Neural cell (in vitro differentiated cells): ENCODE results near the gene SLC28A1. TPM values are rescaled to one million over a fixed set of nuclear protein-coding genes. Genes with fewer than 3 reads are reported as not detected.

Experiments
- H2AFZ ChIP-seq: fragments of 200-600, 300-800 bp; sonication (generic), shearing (Covaris generic); 2 replicates; pipeline ENCODE4 v1.6.0; 2014; ENCODE audit warnings: low read depth, mild to moderate bottlenecking, antibody characterized with exemption, low read length, moderate library complexity
- H3F3A ChIP-seq: fragments of 200-600 bp; shearing (Covaris generic); 2 replicates; pipeline ENCODE4 v1.6.1; 2016; ENCODE audit warnings: mild to moderate bottlenecking, moderate library complexity, mixed read lengths, antibody characterized with exemption, low read length; ENCODE audit not compliant: insufficient read depth, poor library complexity, severe bottlenecking
- H3K27ac ChIP-seq: fragments of 200-600, 300-800 bp; sonication (generic), shearing (Covaris generic); 2 replicates; pipeline ENCODE4 v1.5.1; 2014; ENCODE audit warnings: mild to moderate bottlenecking, low read length, moderate library complexity
- H3K27me3 ChIP-seq: fragments of 300-800, 200-600 bp; sonication (generic), shearing (Covaris generic); 2 replicates; pipeline ENCODE4 v1.6.0; 2014; ENCODE audit warnings: mild to moderate bottlenecking, low read depth, low read length, moderate library complexity; ENCODE audit not compliant: insufficient read depth
- H3K36me3 ChIP-seq: fragments of 300-800, 200-600 bp; sonication (generic), shearing (Covaris generic); 2 replicates; pipeline ENCODE4 v1.5.1; 2014; ENCODE audit warnings: mild to moderate bottlenecking, antibody characterized with exemption, low read length, moderate library complexity; ENCODE audit not compliant: insufficient read depth
- H3K4me2 ChIP-seq: fragments of 300-800, 200-600 bp; sonication (generic), shearing (Covaris generic); 2 replicates; pipeline ENCODE4 v1.6.0; 2014; ENCODE audit warnings: mild to moderate bottlenecking, low read length
- H3K4me3 ChIP-seq: fragments of 300-800, 200-600 bp; sonication (generic), shearing (Covaris generic); 2 replicates; pipeline ENCODE4 v1.5.1; 2014; ENCODE audit warnings: mild to moderate bottlenecking, low read length, moderate library complexity
- H3K79me2 ChIP-seq: fragments of 200-600 bp; shearing (Covaris generic); replicated peaks from 2 replicates; pipeline ENCODE4 v1.6.0; 2014; ENCODE audit warnings: mild to moderate bottlenecking, low read length, moderate library complexity; ENCODE audit not compliant: insufficient read depth
- H3K9ac ChIP-seq: fragments of 300-800, 200-600 bp; sonication (generic), shearing (Covaris generic); 2 replicates; pipeline ENCODE4 v1.6.1; 2016; ENCODE audit warnings: mild to moderate bottlenecking, low read length, mixed read lengths
- H3K9me2 ChIP-seq: fragments of 200-600 bp; shearing (Covaris generic); 2 replicates; pipeline ENCODE4 v1.6.1; 2016; ENCODE audit warnings: mild to moderate bottlenecking, low read length, mixed read lengths; ENCODE audit not compliant: insufficient read depth
- H3K9me3 ChIP-seq: fragments of 200-600, 300-800 bp; sonication (generic), shearing (Covaris generic); 2 replicates; pipeline ENCODE4 v1.6.1; 2016; ENCODE audit warnings: mild to moderate bottlenecking, mixed run types, low read length, moderate library complexity, mixed read lengths
- H4K20me1 ChIP-seq: fragments of 200-600 bp; shearing (Covaris generic); 2 replicates; pipeline ENCODE4 v1.6.1; 2016; ENCODE audit warnings: mild to moderate bottlenecking, mixed run types; ENCODE audit not compliant: insufficient read depth
- CTCF ChIP-seq: fragments of 450-650 bp; IDR thresholded peaks from 2 replicates; pipeline ENCODE4 v1.5.1; 2014; ENCODE audit warnings: antibody characterized with exemption, mild to moderate bottlenecking, moderate library complexity; ENCODE audit not compliant: poor library complexity, severe bottlenecking
- EP300 ChIP-seq: fragments of 450-650 bp; conservative IDR thresholded peaks from 2 replicates; pipeline ENCODE4 v1.6.1; 2014; ENCODE audit warnings: antibody characterized with exemption, mild to moderate bottlenecking, moderate library complexity; ENCODE audit not compliant: poor library complexity, severe bottlenecking
- EZH2 ChIP-seq: fragments of 200-600, 300-800 bp; shearing (Covaris generic), sonication (generic); IDR thresholded peaks from 2 replicates; pipeline ENCODE4 v1.6.1; 2014; ENCODE audit warnings: antibody characterized with exemption, low read length, borderline replicate concordance, mild to moderate bottlenecking; ENCODE audit not compliant: insufficient read depth, poor library complexity, severe bottlenecking
- MXI1 ChIP-seq: fragments of 450-650 bp; conservative IDR thresholded peaks from 2 replicates; pipeline ENCODE4 v1.6.1; 2014; ENCODE audit warnings: antibody characterized with exemption, mild to moderate bottlenecking; ENCODE audit not compliant: poor library complexity, severe bottlenecking
- POLR2AphosphoS5 ChIP-seq: IDR thresholded peaks from 2 replicates; pipeline ENCODE4 v1.6.1; 2012
- RAD21 ChIP-seq: fragments of 450-650 bp; conservative IDR thresholded peaks from 2 replicates; pipeline ENCODE4 v1.6.1; 2014; ENCODE audit warnings: antibody characterized with exemption, mild to moderate bottlenecking, moderate library complexity
- REST ChIP-seq: IDR thresholded peaks from 2 replicates; pipeline ENCODE4 v1.6.1; 2012; ENCODE audit warnings: borderline replicate concordance
- SMC3 ChIP-seq: fragments of 450-650 bp; conservative IDR thresholded peaks from 2 replicates; pipeline ENCODE4 v1.6.1; 2014; ENCODE audit warnings: antibody characterized with exemption, mild to moderate bottlenecking, moderate library complexity; ENCODE audit not compliant: poor library complexity
- TAF1 ChIP-seq: IDR thresholded peaks from 2 replicates; pipeline ENCODE4 v1.6.1; 2012; ENCODE audit warnings: low read depth
- polyA plus RNA-seq: library from polyadenylated mRNA; depleted of rRNA; stranded (reverse); fragments of >200 nt; gene quantifications from 2 replicates; pipeline ENCODE4 v1.2.3, GENCODE V29; 2014

The SLC28A1 gene
- polyA plus RNA-seq, 1 donor from 2014 or later: not detected

- Histone ChIP-seq H3K36me3 (no peaks in the 10 kb centered on the region), H3K9me2 (no peaks in the 10 kb centered on the region), H3K4me2 (no peak overlapping the region), H2AFZ (no peak overlapping the region), H3K9me3 (no peaks in the 10 kb centered on the region), H4K20me1 (no peaks in the 10 kb centered on the region), H3K79me2 (no peaks in the 10 kb centered on the region), H3K4me3 (no peak overlapping the region), H3F3A (no peaks in the 10 kb centered on the region), H3K27ac (no peak overlapping the region), H3K27me3 (no peaks in the 10 kb centered on the region), H3K9ac (no peak overlapping the region)
- TF ChIP-seq EP300 (no peak), POLR2AphosphoS5 (no peak), REST (no peak), MXI1 (no peak), TAF1 (no peak), EZH2 (no peak), SMC3 (no peak), RAD21 (no peak), CTCF (no peak)
Measured at GRCh38 chr15:84946772-84947489, 62.5 kb downstream of the SLC28A1 start.

- Histone ChIP-seq H3K9me2 (no peaks in the 10 kb centered on the region), H3K4me2 (no peak overlapping the region), H3K4me3 (no peak overlapping the region), H3K27ac (no peak overlapping the region), H3K9me3 (no peaks in the 10 kb centered on the region), H4K20me1 (no peaks in the 10 kb centered on the region), H3F3A (no peaks in the 10 kb centered on the region), H3K79me2 (no peaks in the 10 kb centered on the region), H2AFZ (no peak overlapping the region), H3K36me3 (no peaks in the 10 kb centered on the region), H3K27me3 (no peaks in the 10 kb centered on the region), H3K9ac (no peak overlapping the region)
- TF ChIP-seq REST (no peak), CTCF (no peak), MXI1 (no peak), POLR2AphosphoS5 (no peak), EP300 (no peak), SMC3 (no peak), RAD21 (no peak), EZH2 (no peak), TAF1 (no peak)
Measured at GRCh38 chr15:84947947-84948830, 63.7 kb downstream of the SLC28A1 start.
